Stimulated activated CD8-positive, alpha-beta memory T cell treated with anti-CD3 and anti-CD28 coated beads, Interleukin-7, amount 100 ng/mL, for 48 hours (primary cell): Measurements from ENCODE around the gene RNF157.

ENCODE experiments used
- DNase-seq, 2 donors: peaks; one replicate each; pipeline ENCODE4 v3.0.0-alpha.2; 2020; ENCODE audit warnings: low read depth in 1 of 2; ENCODE audit errors: extremely low read depth in 1 of 2

The RNF157 gene

DNA sequence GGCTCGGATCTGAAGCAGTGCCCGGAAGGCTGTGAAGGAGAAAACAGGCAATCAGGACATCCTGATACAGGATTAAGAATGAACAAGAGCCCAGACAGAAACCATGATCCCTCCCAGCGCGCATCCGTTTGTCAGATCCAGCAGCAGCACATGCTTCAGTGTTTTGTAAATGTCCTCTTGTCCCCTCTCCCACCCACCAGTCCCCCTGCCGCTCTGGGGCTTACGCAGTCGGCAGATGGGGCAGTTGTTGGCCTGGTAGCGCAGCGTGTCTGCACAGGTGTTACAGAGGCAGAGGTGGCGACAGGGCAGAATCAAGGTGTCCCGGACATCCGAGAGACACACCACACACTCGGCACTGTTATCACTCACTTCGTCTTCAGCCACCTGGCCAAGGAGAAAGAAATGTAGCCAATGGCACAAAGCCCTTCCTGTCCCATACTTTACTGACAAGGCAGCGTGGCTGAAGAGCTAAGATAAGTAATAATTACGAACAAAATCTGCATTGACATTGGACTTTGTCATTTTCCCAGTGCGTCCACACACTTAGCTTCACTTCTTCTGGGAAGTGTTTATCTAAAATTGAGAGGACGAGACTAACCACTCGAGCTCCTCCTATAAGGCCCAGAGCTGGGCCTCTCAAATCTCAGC is 78.5 kb downstream of the RNF157 start:
- DNase-seq, result no peak

DNA sequence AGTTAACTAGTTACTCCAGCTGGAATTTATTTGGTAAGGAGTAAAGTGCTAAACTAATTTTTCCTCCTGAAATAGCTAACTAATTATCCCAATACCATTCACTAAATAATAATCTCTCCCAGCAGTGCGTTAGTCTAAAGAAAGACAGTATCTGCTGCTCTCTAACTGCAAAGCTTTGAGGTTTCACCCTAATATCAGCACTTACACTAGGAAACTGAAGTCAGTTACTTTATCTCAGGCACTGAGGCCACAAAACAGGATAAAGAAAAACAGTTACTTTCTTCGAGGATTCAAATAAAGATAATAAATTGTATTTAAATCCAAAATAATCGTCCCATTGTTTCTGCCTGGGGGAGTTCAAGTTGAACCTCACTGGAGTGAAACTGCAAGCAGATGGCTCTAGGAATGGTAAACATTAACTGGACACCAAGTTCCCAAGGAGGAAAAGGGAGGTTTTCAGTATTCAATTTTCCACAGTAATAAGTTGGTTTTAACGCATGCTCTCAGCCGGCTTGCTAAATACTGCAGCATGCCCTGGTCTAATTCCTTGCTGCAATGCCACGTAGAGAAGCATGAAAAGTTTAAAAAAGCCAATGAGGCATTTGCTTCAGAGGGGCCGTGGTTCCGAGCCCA is 79.3 kb downstream of the RNF157 start:
- DNase-seq, result no peak

DNA sequence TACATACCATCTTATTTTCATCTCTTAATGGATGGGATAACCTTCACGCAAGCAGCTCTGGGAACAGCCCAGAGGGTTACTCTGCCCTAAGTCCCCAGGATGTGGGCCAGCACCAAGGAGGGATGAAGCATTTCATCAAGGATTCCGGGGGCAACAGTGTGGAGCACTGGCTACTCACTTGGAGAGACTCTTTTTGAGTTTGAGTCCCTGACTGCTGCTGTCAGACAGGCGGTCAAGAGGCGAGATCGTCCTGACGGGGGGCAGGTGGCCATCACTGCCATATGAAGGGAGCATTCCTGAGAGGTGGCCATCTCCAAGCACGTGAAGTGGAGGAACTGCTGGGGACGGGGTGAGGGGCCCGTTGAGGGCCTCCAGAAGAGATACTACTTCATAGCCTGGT is 81.1 kb downstream of the RNF157 start:
- DNase-seq, result no peak

DNA sequence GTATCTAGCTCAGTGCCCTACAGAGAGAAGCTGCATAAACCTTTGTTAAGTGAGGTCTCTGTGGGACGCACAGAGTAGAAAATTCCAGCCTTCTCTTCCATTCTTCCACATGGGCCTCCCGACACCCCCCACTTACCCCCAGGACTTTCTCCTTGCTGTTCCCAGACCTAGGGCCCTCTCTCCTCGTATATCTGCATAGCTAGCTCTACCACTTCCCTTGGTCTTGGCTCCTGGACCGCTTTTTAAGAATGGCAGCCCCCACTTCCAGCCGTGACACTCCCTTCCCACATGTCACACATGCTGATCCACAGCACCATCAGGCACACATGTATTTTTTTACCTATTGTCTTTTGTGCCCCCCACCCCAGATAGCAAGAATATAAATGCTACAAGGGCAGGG is 82.5 kb downstream of the RNF157 start:
- DNase-seq, result no peak

DNA sequence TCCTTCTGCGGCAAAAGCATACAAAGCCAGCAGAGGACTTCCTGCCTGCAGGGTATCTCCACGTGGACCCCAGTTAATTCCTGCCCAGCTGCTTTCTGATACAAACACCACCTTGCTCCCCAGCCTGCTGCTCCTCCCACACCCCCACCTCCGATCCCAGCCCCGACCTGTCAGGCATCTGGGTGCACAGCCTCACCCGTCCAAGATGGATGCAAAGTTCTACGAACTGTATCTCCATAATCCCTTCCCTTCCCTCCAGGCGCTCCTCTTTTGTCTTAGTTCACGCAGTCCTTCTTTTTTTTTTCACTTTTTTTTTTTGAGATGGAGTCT is 83.7 kb downstream of the RNF157 start:
- no peak for DNase-seq

DNA sequence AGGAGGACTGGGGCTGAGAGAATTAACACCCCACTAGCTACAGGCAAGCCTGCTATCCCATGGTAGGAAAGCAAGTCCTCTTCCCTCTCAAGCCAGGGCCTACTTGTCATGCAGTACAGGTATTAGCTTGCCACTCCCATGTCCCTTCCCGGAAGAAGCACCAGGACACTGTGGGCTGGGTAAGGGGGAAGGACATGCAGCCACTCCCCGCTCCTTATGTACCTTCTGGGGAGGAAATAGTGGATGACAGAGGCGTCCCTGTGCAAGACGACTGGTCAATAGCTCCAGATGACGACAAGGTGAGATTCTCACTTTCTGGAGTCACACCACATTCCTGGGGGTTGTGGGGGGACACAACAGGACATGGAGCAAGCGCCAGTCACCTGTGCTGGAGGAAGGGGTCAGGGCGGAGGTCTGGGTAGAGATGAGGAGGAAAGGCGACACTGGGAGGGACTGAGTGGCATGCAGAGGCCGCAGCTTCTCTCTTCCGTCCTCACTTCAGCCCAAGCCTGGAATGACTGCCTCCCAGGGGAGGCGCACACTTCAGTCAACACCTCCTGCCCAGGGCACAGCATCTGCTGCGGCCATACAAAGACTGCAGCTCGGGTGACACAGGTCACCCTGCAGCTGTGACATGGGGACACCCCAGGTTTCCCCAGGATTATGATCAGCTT is 84.2 kb downstream of the RNF157 start:
- DNase-seq, result no peak

DNA sequence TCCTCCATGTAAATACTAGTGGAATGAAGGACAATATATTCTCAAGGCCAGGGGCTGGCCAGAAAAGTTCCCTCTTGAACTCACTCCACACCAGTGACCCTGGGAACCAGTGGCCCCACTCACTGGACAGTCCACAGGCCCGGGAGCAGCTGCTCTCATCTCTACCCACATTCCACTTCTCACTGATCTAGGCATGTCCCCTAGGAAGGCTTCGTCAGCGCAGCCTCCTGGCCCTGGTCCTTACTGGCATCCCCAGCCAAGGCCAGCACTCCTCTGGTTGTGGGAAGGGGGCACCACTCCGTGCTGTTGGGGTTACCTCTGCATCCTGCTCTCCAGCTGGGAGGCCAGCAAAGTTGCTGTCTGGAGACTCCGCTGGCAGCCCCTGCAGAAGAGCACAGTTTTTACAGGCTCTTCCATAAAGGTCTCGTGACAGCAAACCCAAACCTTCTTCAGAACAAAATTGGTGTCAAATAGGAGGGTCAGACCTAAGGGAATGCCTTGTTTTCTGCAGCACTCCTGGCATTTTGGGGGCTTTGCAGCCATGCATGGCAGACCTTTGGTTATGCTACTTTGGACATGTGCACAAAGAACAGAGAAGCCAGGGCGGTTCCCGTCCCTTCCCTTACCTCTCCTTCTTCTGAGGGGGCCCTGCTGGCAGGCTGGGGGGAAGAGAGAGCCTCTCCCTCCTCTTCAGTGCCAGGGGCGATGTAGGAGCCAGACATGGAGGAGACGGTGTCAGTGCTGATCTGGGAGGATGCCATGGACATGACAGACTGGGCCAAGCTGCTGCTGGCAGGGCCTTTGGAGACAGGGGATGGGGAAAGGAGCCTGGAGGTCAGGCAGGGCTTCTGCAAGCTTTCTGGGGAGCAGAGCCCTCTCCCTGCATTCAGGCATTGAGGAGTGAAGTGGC is 85.1 kb downstream of the RNF157 start:
- DNase-seq, result no peak

DNA sequence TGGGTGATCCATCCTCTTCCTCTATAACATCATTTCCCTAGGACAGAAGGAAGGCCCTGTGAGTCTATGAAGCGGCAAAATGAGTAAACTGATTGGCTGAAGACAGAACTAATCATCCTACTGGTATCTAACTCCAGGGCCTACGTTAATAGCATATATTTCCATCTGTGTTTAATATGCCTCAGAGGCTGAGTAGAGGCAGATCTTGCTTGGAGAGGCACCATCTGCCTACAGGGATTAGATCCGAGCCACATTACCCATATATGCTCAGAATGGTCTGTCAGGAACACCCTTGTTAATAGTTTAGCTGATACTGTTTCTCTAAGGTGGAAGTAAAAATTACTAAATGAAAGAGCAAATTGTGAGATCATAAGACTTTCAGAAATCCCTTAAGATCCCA is 86.0 kb downstream of the RNF157 start:
- no peak for DNase-seq

DNA sequence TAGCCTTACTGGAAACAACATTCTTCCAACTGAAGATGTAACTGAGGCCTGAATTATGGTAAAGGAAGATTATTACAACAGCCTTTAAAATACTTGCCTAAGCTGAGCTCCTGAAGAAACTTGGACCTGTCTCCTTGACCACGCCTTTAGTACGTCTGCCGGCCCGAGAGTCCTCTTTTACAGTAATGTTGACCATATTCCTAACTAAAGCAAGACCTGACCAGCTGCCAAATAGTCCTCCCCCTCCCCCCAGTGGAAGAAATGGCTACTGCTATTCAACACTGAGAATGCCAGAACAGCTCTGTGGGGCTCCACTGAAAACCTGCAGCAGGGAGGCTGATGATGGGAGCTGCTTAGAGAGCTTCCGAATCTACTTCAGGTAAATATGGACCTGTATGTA is 86.7 kb downstream of the RNF157 start:
- no peak for DNase-seq

DNA sequence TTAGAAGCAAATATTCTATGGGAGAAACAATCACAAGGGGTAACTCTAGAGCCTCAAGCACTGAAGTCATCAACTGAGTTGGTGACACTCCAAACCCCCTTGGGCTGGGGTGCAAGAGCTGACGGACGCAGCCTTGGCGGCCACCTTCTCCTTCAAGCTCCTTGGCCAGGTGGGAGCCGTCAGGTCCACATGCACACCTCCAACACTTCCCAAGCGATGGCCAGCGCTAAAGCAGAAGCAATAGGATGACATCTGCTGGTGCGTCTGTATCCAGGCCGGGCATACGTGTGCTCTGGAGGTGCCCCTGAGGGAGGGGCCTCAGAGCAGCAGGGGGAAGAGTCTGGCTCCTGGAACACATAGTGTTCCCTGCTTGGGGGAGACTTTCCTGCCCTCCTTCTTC is 87.1 kb downstream of the RNF157 start:
- no peak for DNase-seq

DNA sequence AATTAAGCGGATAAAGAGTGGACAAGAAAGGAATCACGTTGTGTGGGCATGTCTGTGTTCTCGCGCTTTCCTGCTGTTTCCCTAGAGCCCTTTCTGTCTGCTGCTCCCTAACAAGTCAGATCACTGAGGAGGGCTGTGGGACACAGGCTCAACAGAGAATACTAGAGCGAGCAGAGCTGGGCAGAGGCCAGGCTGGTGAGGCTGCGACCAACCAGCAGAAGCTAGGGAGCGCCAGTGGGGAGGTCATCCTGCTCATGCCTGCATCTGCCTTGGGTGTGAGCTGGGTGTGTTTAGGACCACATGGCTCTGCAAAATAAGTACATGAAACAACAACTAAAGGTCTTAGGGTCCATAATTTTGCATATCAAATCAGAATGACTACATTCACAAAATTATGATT is 87.7 kb downstream of the RNF157 start:
- DNase-seq, result no peak

DNA sequence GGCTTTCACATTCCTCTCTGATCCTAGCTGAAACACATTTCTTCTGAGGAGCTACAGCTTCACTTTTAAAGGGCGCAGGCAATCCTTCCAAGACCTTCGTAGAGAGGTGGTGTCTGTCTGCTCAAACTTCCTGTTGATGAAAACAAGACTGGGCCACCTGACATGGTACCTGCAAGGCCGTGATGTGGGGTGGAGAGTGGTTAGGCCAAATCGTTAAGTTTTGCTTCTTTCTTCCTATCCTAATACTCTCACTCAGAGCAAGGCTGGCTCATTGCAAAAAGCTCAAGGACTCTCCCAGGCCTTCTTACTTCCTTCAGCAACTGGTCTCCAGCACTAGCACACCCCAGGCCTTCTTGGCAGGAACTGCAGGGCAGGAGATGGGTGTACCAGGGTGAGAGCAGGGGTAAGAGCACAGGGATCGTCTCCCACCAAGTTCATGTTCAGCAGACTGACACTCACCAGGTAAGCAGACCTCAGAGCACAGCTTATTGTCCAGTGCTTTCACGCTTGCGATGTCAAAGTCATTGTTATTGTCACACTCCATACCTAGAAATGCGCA is 88.3 kb downstream of the RNF157 start:
- DNase-seq, result no peak

DNA sequence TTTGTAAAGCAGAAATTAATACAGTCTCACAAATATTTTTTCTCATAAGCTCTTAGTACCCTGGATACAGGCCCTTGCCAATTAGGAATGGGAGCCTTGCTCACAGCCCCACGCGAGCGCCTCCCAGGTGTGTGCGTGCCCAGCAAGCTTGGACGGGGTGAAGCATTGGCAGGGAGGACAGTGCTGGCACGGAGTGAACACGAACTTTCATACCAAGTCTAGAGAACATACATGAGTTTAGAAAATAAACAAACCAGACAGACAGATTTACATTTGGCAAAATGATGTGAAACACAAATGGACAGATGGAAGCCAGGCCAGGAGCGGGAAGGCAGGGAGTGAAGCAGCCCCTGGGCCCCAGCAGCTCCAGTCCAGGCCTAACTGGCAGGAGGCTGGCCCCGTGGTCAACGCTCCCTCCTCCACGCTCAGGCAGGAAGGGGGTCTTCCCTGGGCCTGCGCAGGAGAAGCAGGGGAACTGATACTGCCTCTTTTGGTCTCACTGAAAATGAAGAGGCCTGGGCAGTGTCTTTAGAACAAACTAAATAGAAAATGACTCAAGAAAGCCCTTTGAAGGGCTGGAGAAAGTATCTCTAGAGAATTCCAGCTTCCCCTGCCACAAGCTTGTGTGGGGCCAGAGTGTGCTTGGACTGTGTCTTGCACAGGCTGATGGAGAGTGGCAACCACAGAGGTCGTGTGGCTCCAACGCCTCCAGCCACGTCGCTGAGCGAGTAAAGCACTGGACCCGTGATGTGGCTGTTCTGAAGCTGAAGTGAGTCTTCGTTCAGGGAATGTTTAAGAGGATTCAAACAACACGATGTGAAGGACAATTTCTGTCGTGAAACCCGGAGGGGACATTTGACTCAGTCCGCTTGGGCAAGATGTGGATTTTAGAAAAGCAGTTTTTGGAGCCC is 89.3 kb downstream of the RNF157 start:
- DNase-seq, result no peak

DNA sequence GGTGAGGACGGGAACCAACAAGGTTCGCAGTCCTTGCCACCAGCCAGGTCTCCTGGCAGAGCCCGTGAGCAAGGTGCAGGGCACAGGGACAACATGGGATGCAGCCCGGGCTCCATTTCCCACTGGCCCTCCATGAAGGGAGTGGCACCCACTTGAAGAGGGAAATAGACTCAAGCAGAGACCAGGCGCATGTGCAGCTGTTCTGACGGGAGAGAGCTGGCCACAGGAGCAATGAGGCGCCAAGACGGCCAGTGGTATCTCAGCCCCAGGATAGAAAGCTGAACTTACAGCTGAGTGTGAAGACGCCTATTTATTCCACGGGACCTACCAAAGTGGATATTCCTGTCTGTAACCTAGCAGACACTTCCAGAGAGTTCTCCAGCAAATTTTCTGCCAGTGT is 91.1 kb downstream of the RNF157 start:
- DNase-seq, result no peak

DNA sequence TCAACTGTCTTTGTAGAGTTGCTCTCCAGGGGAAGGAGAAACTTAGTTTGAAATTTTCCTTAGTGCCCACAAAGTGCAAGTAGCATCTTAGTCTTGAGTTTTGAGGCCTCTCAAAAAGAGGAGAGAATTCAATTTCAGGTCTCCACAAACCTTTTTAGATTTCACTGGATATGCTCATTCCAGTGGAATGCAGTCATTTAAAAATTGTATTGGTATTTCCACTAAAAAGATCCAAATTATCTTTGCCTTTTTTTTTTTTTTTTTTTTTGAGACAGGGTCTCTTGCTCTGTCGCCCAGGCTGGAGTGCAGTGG is 92.3 kb downstream of the RNF157 start:
- DNase-seq, result no peak

DNA sequence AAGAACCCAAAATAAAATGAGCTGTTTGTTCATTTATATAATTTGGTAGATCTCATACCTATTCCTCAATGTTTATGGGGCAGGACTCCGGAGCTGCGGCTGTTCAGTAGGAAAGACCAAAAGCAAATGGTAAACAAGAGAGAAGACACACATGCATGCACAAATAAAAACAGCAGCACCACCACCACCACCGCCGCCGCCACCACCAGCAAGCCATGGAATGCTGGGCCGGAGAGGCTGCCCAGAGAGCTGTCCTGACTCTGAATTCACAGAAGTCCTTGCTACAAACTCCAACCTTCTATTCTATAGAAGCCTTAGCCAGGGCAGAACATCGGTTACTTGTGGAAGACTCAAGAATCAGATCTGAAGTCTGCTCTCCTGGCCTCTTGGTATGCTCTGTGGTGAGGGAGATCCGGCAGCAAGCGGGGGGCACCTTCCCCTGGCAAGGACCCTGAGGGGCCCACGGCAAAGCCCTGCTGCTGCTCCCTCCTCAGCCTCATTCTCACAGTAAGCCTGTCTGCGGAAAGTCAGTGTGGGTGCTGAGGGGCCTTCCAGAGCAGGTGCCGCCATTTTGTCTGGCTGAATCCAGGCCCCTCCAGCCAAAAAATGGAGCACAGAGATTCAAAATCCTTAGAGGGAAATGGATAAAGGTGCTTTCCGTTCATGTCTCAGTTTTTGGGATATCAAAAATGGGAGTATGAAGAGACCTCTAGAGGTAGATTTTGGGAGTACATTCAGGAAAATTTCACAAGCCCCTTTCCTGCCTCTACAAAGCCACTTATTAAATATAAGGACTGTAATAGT is 92.9 kb downstream of the RNF157 start:
- DNase-seq, result no peak

DNA sequence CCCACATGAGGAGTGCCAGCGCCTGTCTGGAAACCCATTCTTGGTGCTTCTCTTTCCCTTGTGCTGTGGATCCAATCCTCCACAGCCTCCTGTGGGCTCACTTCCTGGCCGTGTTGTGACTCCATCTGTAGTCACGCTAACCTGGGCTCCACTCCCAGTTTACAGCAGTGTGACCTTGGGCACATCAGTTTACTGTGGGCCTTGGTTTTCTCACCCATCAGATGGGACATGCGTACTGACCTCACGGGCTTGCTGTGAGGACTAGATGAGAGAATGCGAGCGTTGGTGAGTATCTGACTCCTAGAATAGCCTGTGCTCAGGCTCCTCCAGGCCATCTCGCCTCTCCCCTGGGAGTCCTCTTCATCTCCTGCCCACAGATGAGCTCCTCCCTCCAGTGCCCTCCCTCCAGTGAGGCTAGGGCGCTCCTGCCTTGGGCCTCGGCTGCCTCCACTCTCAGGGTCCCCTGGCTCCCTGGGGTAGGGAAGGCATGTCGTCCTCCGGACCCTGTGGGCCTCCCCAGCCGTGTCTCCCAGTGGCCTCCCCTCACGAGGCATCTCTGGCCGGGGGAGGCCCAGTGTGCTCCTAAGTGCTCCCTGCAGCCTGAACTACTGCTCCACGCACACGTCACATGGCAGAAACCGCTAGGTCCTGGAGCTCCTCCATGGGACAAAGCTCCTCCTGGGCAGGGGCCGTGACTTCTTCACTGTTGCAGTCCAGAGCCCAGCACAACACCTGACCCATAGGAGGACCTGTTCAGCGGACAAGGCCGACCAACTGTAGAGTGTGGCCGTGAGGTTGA is 94.0 kb downstream of the RNF157 start:
- DNase-seq, result no peak

DNA sequence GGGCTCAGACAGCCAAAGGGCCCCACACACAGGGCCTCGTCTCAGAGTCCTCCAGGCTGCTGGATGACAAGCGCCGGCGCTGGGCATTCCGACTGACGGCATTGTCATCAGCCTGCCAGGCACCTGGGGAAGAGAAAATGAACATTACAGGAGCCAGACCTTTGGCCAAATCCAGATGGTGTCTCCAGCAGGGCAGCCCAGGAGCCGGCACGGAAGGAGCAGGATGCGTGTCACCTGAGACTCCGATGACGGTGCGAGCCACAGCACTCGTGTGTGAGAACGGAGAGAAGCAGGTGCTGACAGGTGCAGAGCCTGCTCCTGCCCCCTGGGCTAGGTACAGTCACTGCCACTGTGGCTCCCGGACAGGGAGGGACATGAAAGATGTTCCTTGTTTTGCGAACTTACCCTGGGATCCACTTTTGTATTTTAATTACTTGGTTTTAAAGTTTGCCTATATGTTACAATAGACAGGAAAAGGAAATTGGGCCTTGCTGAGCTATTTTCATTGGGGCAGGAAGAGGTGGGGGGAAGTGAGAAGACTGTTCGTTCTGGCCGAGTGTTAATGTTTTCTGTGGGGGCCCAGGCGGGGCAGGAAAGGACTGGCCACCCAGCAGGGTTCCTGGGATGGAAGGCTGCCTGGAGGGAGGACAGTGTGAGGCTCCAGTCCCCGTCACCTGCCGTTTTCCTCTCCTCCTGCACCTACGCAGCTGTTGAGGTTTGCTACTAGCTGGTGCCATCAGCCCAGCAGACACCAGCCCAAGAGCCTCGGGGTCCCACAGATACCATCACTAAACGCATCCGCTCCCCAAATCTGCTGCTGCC is 94.9 kb downstream of the RNF157 start:
- DNase-seq, result no peak
